ENCODE data around the gene RBM19. TPM values are rescaled to one million over a fixed set of nuclear protein-coding genes. Genes with fewer than 3 reads are reported as not detected.

Gene RBM19
- polyA plus RNA-seq, 3 donors from 2014 or later: 0.27 to 16.7 (median 4.8) TPM

GRCh38 chr12:113778432-113779132, 187.5 kb downstream of the RBM19 start:
- H3K27me3 Mint-ChIP-seq (ENCODE audit: low read depth in 3 of 3): peaks cover 2 to 13% (median 8%) of the 10 kb centered on the region in 3 donors
- H3K4me1 Mint-ChIP-seq: no peaks in the 10 kb centered on the region
- H3K36me3 Mint-ChIP-seq: no peaks in the 10 kb centered on the region
- H3K4me3 Mint-ChIP-seq: no peak overlapping the region
- DNase-seq: no peak
- no peak overlapping the region for H3K27ac Mint-ChIP-seq
- H3K9me3 Mint-ChIP-seq: no peaks in the 10 kb centered on the region

- Mint-ChIP-seq H3K4me3 (no peak overlapping the region), H3K27ac (no peak overlapping the region), H3K36me3 (no peaks in the 10 kb centered on the region), H3K27me3 (ENCODE audit: low read depth in 3 of 3) (peaks cover 2 to 17% (median 6%) of the 10 kb centered on the region in 3 donors), H3K9me3 (no peaks in the 10 kb centered on the region), H3K4me1 (no peaks in the 10 kb centered on the region)
- no peak for DNase-seq
These were observed 188.4 kb downstream of the RBM19 start for GRCh38 chr12:113777751-113778150.

GRCh38 chr12:113776536-113776935, 189.6 kb downstream of the RBM19 start:
- Mint-ChIP-seq H3K9me3 (no peaks in the 10 kb centered on the region), H3K4me3 (no peak overlapping the region), H3K27ac (no peak overlapping the region), H3K36me3 (no peaks in the 10 kb centered on the region), H3K27me3 (ENCODE audit: low read depth in 3 of 3) (peaks cover 3 to 17% (median 3%) of the 10 kb centered on the region in 3 donors), H3K4me1 (no peaks in the 10 kb centered on the region)
- no peak for DNase-seq

GRCh38 chr12:113774526-113774925, 191.6 kb downstream of the RBM19 start:
- no peak overlapping the region for H3K27ac Mint-ChIP-seq
- no peaks in the 10 kb centered on the region for H3K36me3 Mint-ChIP-seq
- DNase-seq: no peak
- no peaks in the 10 kb centered on the region for H3K9me3 Mint-ChIP-seq
- peaks cover 3 to 10% (median 3%) of the 10 kb centered on the region in 3 donors for H3K27me3 Mint-ChIP-seq (ENCODE audit: low read depth in 3 of 3)
- H3K4me1 Mint-ChIP-seq: no peaks in the 10 kb centered on the region
- no peak overlapping the region for H3K4me3 Mint-ChIP-seq

- no peaks in the 10 kb centered on the region for H3K9me3 Mint-ChIP-seq
- no peaks in the 10 kb centered on the region for H3K36me3 Mint-ChIP-seq
- no peak overlapping the region for H3K4me3 Mint-ChIP-seq
- H3K27me3 Mint-ChIP-seq (ENCODE audit: low read depth in 3 of 3): peaks cover 2 to 6% (median 3%) of the 10 kb centered on the region in 3 donors
- H3K4me1 Mint-ChIP-seq: no peaks in the 10 kb centered on the region
- no peak overlapping the region for H3K27ac Mint-ChIP-seq
- no peak for DNase-seq
These were observed 193.6 kb downstream of the RBM19 start for GRCh38 chr12:113772505-113773030.

- no peak overlapping the region for H3K4me3 Mint-ChIP-seq
- H3K27ac Mint-ChIP-seq: no peak overlapping the region
- H3K9me3 Mint-ChIP-seq: no peaks in the 10 kb centered on the region
- H3K4me1 Mint-ChIP-seq: no peaks in the 10 kb centered on the region
- no peaks in the 10 kb centered on the region for H3K36me3 Mint-ChIP-seq
- DNase-seq: no peak
- peaks cover 2 to 10% (median 3%) of the 10 kb centered on the region in 3 donors for H3K27me3 Mint-ChIP-seq (ENCODE audit: low read depth in 3 of 3)
These were observed 195.7 kb downstream of the RBM19 start for GRCh38 chr12:113770389-113770865.

- Mint-ChIP-seq H3K36me3 (no peaks in the 10 kb centered on the region), H3K27ac (no peak overlapping the region), H3K27me3 (ENCODE audit: low read depth in 3 of 3) (peaks cover 2 to 10% (median 2%) of the 10 kb centered on the region in 3 donors), H3K4me1 (no peaks in the 10 kb centered on the region), H3K9me3 (no peaks in the 10 kb centered on the region), H3K4me3 (no peak overlapping the region)
- DNase-seq: no peak
These were observed 196.8 kb downstream of the RBM19 start for GRCh38 chr12:113769305-113769704.

GRCh38 chr12:113768850-113769249, 197.3 kb downstream of the RBM19 start:
- Mint-ChIP-seq H3K36me3 (no peaks in the 10 kb centered on the region), H3K4me1 (no peaks in the 10 kb centered on the region), H3K27ac (no peak overlapping the region), H3K9me3 (no peaks in the 10 kb centered on the region), H3K4me3 (no peak overlapping the region), H3K27me3 (ENCODE audit: low read depth in 3 of 3) (peaks cover 2 to 10% (median 2%) of the 10 kb centered on the region in 3 donors)
- no peak for DNase-seq

- H3K9me3 Mint-ChIP-seq: no peaks in the 10 kb centered on the region
- H3K27ac Mint-ChIP-seq: no peak overlapping the region
- no peak for DNase-seq
- H3K27me3 Mint-ChIP-seq (ENCODE audit: low read depth in 3 of 3): peaks cover 2 to 13% (median 3%) of the 10 kb centered on the region in 3 donors
- no peak overlapping the region for H3K4me3 Mint-ChIP-seq
- H3K36me3 Mint-ChIP-seq: no peaks in the 10 kb centered on the region
- no peaks in the 10 kb centered on the region for H3K4me1 Mint-ChIP-seq
These were observed 198.9 kb downstream of the RBM19 start for GRCh38 chr12:113766879-113767878.
